Epidermal melanocyte (primary cell): ENCODE results near the gene AVPR1B.

Source experiments
- DNase-seq: peaks from one replicate; pipeline ENCODE4 v3.0.0; 2011; ENCODE audit warnings: low spot score; ENCODE audit not compliant: insufficient read length

AVPR1B gene

GRCh38 chr1:206112600-206113301 is 4.4 kb downstream of the AVPR1B start:
- DNase-seq = no peak

DNA sequence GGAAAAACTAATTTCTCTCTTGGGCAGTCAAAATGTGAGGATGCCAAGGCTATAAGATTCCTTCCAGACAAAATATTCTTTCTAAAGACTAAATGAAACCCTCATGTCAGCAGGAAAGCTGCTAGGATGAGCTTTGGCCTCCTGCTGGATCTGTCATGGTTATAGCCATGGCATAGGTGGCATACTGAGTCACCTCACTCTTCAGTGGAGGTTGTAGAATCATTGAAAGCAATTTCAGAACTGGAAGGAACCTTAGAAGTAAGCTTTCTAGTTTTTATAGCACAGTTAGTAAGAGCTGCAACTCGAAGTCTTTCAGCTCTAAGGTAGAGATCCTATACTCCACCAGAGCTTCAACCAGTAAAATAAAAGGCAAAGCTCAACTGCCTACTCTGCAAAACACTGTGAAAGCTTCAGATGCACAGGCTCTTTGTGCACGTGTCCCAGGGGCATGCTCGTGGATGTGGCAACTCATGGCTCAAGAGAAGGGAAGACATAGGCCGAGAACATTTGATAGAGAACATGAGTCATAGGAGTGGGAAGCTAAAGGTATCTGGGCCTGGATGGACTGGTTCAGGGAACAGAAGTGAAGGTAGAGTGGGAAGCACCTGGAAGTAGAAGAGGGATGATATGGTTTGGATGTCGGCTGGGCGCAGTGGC is 5.8 kb downstream of the AVPR1B start:
- no peak for DNase-seq

- DNase-seq = no peak
Observed at GRCh38 chr1:206110820-206111219, 6.4 kb downstream of the AVPR1B start.

- no peak for DNase-seq
Observed at GRCh38 chr1:206110161-206110560, 7.0 kb downstream of the AVPR1B start.

DNA sequence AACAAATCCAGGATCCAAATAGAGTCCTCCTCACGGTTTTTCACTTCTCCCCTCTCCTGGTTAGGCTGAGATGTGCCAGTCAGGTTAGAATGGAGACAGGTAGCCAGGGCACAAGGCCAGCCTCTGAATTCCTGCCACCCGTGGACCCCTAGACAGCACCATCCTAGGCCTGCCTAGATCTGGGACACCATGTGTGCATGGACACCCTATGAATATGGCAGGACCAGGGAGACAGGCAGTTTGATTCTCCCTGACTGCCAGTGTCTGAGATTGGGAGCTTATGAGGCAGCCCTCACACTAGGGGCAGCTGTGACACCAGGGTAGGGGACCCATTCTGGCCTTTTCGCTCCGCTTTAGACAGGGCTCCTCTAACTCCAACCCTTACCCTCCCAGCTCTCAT is 7.5 kb downstream of the AVPR1B start:
- no peak for DNase-seq

GRCh38 chr1:206108635-206109034 is 8.6 kb downstream of the AVPR1B start:
- DNase-seq = no peak

GRCh38 chr1:206107168-206107544 is 10.0 kb downstream of the AVPR1B start:
- DNase-seq = no peak

DNA sequence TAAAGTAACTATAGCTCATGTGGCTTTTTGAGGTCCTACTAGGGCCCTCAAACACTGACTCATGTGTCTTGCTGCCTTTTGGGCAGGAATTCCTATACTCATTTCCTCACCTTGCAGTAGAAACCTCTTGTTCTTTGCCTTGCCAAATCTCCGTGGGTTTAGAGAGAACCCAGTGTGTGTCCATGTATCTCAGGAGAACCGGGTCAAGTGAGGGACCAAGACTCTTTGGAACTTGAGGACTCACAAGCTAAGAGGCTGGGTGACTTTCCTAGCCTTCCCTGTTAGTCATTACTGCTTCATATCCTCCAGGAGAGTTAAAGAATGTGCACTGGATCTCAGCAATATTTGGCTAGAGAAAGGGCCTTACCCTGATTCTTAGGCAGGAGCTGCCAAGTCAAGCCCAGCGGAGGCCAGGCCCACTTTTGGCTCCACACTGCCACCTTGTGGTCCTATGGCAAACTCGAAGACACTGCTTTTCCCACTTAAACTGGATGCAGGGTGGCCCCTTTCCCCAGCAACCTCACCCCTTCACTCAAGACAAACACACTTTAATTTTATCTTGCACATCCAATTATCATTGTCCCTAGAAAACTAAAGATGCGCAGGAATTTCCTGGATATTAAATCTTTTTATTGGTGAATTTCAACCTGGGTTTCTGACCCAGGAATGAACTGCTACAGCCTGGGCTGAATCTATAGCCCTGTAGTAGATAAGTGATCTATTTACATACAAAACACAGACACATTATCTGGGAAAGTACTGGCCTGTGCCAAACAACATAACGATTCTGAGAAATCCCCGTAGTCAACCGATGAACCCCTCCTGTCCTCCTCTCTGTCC is 10.6 kb downstream of the AVPR1B start:
- peak; percentile 89 for DNase-seq

GRCh38 chr1:206105464-206105995 is 11.7 kb downstream of the AVPR1B start:
- DNase-seq = no peak

GRCh38 chr1:206103979-206104378 is 13.2 kb downstream of the AVPR1B start:
- no peak for DNase-seq

DNA sequence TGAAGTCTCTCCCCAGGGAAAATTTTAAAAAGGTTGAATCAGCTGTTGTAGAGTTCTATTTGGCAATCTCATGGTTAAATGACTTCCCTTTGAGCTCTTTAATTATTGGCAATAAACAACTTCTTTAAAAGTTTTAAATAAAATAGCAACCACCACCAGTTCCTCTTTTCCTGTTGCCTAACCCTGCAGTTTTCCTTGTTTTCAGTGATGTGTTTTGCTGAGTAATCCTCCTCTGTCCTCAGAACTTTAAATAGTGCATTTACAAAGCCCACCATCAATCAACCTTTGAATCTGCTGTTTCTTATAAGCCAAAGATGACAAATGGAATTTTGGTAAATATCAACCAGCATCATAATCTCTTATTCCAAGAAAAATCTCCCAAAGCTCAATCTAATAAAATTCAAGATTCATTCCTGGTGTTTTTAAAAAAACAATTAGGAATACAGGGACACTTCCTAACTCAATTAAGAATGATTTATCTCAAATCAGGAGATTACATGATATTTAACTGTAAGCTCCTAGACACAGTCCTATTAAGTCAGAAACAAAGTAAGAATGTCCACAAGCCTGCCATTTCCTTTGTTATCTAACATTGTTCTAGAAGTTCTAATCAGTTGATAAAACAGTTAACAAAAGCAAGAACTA is 14.8 kb downstream of the AVPR1B start:
- DNase-seq = no peak

- no peak for DNase-seq
Observed at GRCh38 chr1:206101351-206102045, 15.7 kb downstream of the AVPR1B start.

DNA sequence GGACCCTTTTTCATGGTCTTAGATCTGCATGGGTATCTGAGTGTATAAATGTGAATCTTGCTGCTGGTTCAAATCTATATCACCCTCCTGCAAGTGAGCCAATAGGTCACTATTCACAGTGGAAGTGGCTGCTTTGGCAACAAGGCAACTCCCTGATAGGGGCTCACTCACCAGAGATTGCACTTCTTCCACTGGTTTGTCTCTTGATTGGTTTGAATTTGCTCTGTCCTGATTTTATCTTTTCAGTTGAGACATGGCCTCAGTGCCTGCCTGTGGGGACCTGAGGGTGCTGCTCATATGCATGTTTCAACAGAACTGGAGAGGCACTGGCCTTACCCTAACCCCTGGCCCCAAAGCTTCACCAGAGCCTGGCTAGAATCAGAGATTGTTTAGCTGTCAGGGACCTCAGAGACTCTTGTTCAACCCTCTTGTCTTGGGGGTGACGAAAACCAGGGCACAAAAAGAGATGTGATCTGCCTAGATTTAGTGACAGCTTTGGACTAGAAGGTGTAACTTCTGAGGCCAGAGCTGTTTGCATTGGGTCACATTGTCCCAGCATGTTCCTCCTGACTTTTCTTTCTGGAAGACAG is 16.9 kb downstream of the AVPR1B start:
- no peak for DNase-seq

- no peak for DNase-seq
Observed at GRCh38 chr1:206098242-206098919, 18.8 kb downstream of the AVPR1B start.

DNA sequence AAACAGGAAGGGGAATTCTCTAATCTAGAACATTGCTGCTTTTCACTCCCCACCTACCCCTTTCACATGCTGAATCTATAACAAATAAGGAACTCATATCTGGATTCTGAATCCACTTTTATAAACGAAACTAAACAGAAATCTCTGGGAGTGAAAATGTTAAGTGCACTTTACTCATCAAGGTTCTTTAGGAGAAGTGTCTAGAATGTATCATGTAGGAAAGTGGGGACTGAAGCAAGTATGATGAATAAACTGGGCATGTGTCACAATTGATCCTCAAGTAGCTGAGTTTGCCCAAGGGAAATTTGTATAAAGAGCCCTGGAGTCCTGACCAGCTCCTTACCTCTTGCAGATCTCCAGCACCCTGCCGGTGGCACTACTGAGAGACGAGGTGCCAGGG is 19.8 kb downstream of the AVPR1B start:
- no peak for DNase-seq

- no peak for DNase-seq
Observed at GRCh38 chr1:206094024-206094423, 23.2 kb downstream of the AVPR1B start.

- DNase-seq = no peak
Observed at GRCh38 chr1:206089341-206089740, 27.8 kb downstream of the AVPR1B start.

DNA sequence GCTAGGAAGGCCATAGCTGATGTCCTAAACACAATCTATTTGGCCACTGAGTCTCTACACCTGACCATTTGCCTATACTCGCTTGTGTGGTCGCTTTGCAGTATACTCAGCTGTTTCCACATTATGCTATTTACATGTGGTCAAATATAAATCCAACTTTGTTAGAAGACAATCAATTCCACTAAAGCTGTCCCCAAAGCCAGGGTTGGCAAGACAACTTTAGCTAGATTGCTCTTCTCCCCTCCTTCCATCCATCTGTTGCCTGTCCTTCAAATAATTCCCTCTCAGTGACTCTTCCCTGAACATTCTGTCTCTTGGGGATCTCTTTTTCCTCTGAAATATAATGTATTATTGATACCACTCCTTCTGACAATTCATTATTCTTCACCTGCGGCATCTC is 30.1 kb downstream of the AVPR1B start:
- no peak for DNase-seq

DNA sequence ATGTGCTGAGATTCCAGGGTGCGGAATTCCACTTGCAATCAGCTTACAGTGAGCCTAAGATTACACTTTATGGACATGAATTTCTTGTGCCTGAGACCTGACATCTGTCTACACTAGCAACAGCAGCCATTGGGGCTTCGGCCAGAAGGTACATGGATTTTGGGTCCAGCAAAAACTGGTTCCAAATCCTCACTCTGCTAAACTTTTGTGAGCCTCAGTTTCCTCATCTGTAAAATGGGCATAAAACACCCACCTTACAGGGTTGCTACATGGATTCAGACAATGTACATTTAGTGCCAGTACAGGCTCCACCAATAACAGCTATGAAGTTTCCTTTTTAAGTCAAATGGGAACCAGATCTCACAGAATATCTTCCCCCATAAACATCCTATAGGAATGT is 33.4 kb downstream of the AVPR1B start:
- no peak for DNase-seq
